Measurements from ENCODE around the gene SMIM24.
"Not testable (repeated sequence)": the region's sequence is repeated elsewhere in the genome, so short reads cannot be mapped to it uniquely, and the experiment has no call there.

Gene SMIM24

DNA sequence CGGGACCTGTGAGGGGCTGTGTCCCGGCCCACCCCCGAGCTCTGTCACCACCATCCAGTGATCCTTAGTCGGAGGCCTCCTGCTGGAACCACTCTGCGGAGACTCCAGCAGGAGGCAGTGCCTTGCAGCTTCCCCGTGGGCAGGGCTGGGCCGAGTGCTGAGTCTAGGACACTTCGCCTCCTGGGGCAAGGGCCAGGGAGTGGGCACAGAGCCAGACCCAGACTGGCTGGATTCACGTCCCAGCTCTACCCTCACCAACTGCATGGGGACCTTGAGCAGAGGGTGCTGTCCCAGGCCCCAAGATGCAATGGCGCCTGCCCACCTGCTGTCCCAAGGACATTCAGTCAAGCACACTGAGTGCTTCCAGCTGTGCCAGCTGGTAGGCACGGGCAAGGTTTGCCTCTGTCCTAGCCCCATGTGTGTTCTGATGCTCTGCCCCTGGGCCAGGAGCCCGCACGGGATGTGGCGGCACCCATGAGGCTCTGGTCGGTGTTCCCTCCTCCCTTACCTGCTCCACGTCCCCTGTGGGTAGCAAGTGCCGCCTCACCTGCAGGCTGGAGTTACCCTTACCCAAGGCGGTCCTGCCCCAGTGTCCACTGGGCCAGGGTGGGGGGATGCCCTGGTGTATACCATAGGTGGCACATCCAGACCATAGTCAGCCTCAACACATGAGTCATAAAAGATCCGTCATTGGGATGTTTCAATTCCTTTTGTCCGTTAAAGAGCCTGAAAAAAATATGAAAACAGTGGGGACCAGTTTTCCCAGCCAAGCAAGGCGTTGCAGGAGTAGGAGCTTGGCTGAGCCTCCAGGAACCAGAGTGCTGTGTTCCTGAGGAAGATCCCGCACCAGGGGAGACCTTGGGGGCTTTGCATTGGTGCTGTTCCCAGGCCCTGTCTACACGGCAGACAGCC lies 33.2 kb upstream of the SMIM24 start:
- no peak for FAIRE-seq

DNA sequence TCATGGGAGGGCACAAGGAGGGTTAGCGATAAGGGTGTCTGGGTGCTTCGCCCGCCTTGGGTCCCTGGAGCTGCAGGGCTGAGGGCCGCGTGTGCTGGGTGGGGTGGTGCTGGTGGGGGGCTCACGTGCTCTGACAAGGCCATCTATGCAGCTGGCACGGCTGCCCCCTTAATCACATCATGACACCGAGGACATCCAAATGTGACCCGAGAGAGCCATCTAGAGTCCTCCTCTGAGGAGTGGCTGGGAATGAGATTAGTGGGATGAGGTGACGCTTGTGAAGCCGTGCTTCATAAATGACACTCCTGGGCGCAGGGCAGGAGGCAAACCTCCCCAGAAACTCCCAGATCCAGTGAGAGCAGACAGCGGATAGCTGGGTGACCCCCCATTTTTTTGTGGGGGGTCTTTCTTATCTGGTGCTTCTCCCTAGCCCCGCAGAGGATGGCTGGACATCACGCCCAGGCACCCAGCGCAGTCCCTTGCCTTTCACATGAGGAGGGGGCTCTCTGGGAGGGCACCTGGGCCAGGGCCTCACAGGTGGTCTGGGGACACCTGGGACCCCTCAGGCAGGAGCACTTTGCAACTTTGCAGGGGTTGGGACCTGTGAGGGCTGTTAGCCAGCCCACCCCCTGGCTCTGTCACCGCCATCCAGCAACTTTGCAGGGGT lies 32.4 kb upstream of the SMIM24 start:
- no peak for FAIRE-seq

DNA sequence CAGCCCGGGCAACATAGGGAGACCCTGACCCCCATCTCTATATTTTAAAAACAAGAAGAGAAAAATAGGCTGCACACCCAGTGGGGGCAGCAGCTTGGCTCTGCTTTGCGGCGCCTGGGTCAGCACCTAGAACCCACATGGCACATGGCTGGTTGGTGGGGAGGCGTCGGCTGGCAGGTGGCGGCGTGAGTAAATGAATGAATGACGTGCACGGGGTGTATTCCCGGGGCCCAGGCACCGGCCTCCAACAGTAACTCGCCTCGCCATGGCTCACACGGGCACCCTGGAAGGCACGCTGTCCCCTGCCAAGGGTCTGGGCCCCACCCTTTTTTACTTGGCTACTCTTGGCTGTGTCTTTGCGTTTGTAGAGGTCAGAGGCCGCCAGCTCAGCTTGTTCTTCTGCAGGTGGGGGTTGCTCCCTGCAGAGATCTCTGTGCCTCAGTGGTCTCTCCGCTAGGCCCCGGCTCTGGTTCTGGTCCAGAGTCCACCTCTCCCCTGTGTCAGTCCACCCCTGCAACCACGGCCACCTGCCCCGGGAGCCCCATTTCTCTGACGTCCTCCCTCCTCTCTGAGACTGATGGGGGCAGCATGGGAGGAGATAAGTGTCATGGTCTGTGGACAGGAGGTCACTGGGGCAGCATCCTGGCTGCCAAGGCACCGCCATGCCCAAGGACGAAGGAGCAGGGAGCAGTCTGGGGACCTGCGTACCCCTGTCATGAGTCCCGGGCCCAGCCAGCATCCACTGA lies 31.4 kb upstream of the SMIM24 start:
- no peak for FAIRE-seq

DNA sequence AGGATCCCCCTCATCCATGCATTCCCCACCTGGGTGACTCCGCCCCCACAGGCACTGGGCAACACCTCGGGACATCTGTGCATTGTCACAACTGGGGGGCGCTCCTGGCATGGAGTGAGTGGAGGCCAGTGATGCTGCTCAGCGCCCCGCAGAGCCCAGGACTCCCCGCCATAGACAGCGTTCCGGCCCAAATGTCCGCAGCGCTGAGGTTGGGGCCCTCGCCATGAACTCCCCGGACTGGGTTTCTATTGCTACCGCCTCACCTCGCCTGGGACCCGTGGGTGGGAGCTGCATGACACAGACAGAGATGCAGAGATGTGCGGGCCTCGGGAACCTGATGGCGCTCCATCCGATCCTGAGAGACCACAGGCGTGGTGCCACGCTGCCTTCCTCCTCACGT lies 30.4 kb upstream of the SMIM24 start:
- no peak for FAIRE-seq

DNA sequence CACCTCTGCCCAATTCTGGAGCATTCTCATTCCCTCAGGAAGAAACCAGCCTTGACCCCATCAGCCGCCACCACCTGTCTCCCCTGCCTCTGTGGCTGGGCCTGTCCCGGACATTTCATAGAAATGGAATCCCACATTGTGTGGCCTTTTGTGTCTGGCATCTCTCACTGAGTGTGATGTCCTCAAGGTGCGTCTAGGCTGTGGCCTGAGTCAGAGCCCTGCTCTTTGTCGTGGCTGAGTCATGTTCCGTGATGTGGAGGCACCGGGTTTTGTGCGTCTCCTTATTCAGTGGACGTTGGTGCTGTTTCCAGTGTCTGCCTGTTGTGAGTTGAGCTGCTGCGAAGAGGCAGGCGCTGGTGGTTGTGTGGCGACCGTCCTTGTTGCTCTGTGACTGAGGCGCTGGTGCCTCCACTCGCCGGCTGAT lies 29.3 kb upstream of the SMIM24 start:
- FAIRE-seq, result no peak

DNA sequence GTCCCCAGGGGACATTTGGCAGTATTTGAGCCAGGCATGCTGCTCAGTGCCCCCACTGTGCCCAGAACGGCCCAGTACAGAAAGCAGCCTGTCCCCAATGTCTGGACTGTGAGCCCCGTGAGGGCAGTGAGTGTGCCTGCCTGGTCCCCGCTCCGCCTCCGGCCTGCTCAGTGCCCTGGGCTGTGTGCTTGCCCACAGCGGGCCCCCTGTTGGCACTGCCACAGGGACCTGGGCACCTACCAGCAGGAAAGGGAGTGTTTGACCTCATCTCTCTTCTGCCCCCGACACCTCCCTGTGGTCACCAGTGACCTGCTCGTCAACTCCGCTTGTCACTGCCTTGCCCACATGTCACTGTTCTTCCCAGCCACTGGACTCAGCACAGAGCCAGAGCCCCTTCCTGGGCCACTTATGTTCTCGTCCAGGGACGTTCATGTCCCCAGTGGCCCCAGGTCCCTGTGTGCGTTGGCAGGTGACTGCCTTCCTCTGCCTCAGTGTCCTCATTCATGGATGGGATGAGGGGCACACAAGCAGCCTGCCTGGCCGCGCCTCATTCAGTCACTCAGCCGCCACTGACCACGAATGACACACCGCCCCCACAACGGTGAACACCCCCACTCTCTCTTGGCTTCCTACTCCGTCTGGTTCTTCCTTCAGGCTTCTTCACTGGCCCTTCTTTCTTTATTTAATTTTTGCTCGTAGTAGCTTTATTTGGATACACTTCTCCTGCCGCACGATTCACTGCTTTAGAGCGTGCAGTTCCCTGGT lies 28.6 kb upstream of the SMIM24 start:
- no peak for FAIRE-seq

DNA sequence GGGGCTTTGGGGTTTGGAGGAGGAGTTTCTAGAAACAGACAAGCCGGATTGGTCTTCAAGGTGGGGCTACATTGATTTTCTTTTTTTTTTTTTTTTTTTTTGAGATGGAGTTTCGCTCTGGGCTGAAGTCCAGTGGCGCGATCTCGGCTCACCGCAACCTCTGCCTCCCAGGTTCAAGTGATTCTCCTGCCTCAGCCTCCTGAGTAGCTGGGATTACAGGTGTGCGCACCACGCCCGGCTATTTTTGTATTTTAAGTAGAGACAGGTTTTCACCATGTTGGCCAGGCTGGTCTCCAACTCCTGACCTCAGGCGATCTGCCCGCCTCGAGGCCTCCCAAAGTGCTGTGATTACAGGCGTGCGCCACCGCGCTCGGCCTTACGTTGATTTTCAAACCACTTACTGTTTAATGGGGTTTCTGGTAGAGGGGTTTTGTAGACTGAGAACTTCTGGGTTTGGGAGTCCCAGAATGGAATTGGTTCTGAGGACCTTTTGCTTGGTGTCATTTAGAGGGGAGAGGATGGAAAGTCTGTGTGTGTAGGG lies 27.9 kb upstream of the SMIM24 start:
- not testable (repeated sequence) for FAIRE-seq

DNA sequence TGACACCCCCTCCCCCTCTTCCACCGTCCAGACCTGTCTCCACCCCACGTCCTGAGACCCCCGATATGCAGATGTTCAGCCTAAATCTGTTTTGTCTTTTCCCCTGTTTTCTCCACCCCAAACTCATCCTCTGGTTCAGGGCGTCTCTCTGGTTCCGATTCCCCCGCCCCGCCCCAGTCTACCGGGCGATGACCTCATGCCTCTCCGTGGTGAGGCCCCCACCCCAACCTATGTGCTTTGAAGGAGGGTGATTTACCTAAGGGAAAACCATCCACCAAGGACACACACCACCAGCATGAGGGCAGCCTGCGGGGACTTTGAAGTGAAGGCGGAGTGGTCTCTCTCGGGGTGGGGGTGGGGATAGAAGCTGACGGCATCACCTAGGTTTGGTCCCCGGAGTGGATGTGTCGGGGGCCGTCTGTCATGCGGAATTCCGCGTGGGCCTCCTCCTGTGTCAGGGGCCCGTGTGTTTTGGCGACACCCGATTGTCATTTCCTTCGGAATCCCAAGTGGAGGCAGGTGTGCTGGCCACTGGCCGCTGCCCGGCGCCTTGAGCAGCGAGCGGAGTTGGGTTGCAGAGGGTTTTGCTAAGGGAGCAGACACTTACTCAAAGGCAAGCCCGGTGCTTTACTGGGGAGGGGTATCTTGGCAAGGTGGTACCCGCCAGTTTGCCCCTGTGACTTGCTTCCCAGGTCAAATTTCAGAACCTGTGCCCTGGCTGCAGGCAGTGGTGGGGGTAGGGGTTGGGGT lies 27.2 kb upstream of the SMIM24 start:
- FAIRE-seq, result no peak

DNA sequence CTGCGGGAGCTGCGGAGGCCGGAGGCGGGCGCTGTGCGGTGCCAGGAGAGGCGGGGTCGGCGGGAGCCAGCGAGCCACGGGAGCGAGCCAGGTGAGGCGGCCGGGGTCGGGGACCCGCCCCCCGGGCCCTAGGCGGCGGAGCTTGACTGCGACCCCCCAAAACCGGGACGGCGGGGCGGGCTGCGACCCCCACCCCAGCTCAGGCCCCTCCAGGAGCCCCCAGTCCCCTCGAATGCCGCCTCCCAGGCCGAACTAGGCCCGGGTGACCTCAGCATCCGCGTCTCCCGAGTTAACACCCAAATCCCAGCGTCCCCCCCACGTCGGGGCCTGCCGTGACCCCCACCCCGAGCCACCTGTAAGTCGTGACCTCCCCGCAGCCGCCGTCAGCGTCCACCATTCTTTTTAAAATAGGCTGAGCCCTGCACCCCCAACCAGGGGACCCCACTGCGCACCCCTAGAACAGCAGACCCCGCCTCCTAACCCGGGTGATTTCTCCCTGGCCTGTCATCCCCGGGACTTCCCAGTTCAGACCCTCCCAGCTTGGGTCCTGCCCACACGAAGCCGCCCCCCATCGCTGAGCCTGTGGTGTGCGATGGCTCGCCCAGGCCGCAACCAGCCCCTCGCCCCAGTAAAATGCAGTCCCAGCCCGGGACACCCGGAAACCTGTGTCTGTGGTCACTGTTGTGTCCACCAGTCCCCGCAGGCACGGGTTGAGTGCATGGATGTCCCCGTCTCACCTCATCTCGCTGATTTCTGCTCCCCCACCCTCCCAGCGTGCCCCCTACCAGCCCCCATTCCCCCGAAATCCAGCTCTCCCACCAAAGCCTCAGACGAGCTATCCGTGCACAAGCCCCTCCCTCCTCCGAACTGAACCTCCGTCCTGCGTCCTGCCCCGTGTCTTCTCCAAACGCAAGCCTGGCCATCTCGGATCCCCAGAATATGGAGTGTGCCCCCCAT lies 26.3 kb upstream of the SMIM24 start:
- no peak for FAIRE-seq

DNA sequence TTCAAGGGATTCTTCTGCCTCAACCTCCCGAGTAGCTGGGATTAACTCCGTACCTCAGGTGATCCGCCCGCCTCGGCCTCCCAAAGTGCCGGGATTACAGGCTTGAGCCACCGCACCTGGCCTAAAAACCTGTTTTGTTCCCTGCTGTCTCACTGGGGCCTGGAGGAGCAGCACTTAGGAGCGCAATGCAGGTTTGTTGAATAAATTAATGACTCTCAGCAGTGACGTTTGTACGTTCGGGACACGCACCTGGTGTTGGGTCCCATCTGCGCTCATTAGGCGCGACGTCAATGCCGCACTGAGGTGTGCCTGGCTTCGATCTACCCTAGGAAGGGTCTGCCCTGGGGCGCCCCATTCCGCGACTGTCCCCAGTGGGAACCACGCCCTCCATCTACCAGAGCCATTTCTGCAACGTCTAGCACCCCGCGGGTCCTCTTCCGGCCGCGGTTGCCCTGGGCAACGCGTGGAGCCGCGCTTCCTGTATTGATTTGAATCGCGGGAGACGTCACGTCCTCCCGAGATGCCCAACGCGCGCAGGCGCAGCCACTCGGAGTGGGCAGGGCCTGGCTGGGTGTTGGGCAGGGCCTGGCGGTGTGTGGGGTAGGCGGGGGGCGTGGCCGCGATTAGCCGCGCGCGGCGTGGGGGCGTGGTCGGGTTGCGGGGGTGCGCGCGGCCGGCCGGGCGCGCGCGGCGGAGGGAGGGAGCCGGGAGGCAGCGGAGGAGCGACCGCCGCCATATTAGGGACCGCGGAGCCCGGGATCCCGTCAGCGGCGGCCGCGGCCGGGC lies 25.5 kb upstream of the SMIM24 start, which contains the start of gene FZR1:
Gene FZR1 (plus strand): TSS at position 714 of the 786 bp plus-strand sequence. CDS start 16,679 bp downstream, outside the sequence.
- FAIRE-seq, result no peak

DNA sequence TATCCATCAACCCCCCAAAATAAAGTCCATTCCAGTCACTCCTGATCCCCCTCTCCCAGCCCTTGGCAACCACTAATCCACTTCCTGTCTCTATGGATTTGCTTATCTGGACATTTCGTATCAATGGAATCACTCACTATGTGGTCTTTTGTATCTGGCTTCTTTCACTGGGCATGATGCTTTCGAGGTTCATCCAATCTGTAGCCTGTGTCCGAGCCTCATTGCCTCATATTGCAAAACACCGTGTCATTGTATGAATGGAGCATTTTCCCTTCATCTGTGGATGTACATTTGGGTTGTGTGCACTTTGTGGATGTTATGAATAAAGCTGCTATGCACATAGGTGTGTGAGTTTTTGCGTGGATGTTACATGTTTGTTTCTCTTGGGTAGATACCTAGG lies 24.4 kb upstream of the SMIM24 start:
- FAIRE-seq, result no peak

DNA sequence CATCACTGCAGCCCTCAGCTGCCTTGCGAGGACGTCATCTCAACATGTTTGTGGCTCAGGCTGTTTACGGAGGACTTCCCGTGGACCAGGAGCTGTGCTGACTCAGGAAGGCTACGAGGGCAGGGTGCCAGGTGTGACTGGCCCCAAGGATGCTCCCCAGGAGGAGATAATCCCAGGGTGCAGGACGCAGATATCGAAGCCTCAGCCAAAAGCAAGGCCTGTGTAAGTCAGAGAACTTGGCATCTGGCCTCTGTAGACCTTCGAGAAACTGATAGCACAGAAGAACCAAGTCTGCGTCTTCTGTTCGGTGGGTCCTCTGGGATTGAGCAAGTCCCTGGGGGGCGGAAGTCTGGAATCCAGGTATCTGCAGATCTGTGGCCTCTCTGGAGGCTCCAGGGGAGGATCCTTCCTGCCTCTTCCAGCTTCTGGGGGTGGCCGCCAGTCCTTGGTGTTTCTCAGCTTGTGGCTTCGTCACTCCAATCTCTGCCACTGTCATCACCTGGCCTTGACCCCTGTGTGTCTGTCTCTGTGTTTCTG lies 22.8 kb upstream of the SMIM24 start:
- FAIRE-seq, result no peak

DNA sequence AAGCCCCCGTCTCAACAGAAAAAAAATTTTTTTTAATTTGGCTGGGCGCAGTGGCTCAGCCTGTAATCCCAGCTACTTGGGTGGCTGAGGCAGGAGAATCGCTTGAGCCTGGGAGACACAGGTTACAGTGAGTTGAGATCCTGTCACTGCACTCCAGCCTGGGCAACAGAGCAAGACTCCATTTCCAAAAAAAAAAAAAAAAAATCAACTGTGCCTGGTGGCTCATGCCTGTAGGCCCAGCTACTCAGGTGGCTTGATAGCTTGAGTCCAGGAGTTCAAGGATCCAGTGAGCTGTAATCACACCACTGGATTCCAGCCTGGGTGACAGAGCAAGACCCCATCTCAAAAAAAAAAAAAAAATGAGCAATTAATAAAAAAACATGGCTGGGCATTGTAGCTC lies 21.5 kb upstream of the SMIM24 start:
- FAIRE-seq, result no peak

DNA sequence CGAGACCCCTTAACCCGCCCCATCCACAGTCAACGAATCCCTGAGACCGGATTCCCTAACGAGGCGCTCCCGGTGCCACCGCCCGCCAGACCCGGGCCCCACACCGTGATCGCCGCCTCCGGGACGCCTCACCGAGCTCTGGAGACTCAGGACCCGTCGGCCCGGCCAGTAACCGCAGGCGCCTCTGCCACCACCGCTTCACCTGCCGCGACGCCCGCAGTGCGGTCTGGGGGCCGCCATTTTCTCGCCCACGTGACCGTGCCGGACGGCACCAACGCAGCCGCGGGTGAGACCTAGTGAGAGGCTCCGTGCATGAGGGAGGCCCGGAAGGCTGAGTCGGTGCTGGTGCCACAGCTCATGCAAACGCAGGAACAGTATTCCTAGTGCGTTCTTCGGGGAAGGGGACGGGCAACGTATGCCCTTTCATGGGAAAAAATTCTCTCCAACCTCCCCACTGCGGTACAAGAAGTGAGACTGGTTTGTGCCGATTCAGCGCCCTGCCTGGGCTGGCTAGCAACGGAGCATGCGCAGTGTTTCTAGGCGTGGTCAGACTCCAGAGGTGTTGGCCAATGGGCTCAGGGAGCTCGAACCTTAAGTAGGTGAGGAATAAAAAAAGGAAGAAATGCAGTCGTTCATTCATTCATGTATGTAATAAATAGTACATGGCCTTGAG lies 20.2 kb upstream of the SMIM24 start, which contains the start of gene DOHH:
Gene DOHH (minus strand): TSS at position 246 of the 673 bp plus-strand sequence. CDS start 3,860 bp downstream, outside the sequence.
- FAIRE-seq, result peak; percentile 81

DNA sequence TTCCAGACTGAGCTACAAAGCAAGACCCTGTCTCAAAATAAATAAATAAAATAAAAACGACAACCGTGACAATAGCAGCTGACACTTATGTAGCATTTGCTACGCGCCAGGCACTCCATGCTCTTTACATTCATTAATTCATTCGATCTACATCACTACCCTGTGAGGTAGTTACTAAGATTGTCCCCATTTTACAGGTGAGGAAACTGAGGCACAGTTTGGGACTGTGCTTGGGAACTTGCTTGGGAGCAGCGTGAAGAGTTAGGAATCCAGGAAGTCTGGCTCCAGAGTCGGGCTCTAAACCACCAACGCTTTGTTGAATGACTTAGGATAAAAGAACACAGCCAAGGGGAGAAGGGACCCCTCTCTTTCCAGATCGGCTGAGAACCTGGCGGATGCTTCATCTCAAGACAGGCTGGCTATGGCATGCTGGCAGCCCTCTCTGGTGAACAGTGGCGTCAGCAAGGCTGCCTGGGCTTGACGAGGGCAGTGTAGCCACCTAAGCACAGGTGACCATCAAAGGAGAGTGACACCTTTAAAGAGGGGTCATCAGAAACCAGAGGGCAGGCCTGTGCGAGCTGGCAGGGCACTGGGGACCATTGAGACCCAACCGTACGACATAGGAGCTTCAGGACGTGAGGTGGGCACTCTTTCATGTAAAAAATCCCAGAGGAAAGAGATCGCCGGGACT lies 19.6 kb upstream of the SMIM24 start:
- FAIRE-seq, result no peak

DNA sequence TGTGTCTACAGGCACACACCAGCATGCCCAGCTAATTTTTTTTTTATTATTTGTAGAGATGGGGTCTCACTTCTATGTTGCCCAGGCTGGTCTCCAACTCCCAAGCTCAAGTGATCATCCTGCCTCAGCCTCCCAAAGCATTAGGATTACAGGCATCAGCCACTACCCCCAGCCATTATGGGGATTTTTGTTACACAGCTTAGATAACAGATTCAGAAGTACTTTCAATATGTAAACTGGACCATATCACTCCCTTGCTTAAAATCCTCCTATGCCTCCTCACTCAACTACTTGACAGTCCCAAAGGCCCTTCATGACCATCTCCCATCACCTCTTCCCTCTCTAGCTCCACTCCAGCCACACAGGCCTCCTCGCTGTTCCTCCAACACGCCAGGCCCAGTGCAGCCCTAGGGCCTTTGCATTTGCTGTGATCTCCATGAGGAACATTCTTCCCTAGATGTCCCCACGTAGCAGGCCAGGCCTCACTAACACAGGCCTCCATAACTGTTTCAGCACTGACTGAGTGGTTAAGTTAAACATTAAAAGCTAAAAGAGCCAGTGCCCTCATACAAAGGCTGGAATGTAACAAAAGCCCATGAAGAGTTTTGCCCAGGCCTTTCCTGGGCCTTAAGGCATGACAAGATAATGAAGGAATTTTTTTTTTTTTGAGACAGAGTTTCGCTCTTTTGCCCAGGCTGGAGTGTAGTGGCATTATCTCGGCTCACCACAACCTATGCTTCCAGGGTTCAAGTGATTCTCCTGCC lies 17.6 kb upstream of the SMIM24 start:
- FAIRE-seq, result no peak

All from endometrium (tissue), 2 donors.